HCT116 (cell line): ENCODE data around the gene RPL18. TPM values are rescaled to one million over a fixed set of nuclear protein-coding genes. Genes with fewer than 3 reads are reported as not detected.

Experiments used
- ATAC-seq: fragments of 200-7000 bp; cut with Tn5 transposase; 2 replicates; pipeline ENCODE4 v1.9.1; 2020; ENCODE audit warnings: mild to moderate bottlenecking, moderate library complexity
- BruUV-seq: library from RNA; stranded (reverse); fragments of 400-500 nt; replicated peaks from 2 replicates; lab custom pipeline; 2021; lab: Mats Ljungman, UMichigan
- CTCF ChIA-PET: fragments of 300-600 bp; sonication (Branson Sonifier 250); formaldehyde crosslinking; loops from one replicate; lab custom pipeline; 2021; ENCODE audit warnings: antibody characterized with exemption; lab: Charles Lee
- POLR2A ChIA-PET: fragments of 300-600, 350-600 bp; sonication (Branson Sonifier 250); formaldehyde crosslinking; loops from one replicate; lab custom pipeline; 2021; ENCODE audit warnings: antibody characterized with exemption; lab: Charles Lee
- RAD21 ChIA-PET, 2 experiments: fragments of 300-600 bp; sonication (Branson Sonifier 250); formaldehyde crosslinking; loops; one replicate each; lab custom pipeline; 2023; ENCODE audit warnings: low total read pairs in 2 of 2; ENCODE audit not compliant: uncharacterized antibody in 2 of 2, unreplicated experiment in 2 of 2, low non-redundant PET in 1 of 2; lab: Charles Lee
- DNase-seq: peaks from one replicate; pipeline ENCODE4 v3.0.0-alpha.2; 2010; ENCODE audit warnings: low read depth, low spot score
- H2AFZ ChIP-seq: fragments of 200-600 bp; shearing (Covaris generic), sonication (generic); 2 replicates; pipeline ENCODE4 v1.6.1; 2017; ENCODE audit warnings: low read depth, mixed run types, mixed read lengths, antibody characterized with exemption, low read length; ENCODE audit not compliant: poor library complexity, severe bottlenecking
- H3K27ac ChIP-seq: 2 replicates; pipeline ENCODE4 v1.5.1; 2012; ENCODE audit warnings: low read depth, low read length
- H3K27me3 ChIP-seq: fragments of 200-600 bp; sonication (generic); 2 replicates; pipeline ENCODE4 v1.6.1; 2016; ENCODE audit warnings: mixed run types, low read length, mixed read lengths; ENCODE audit not compliant: insufficient read depth
- H3K36me3 ChIP-seq, 2 experiments: fragments of 200-500 bp in 1 of 2; fragments of 200-600 bp in 1 of 2; sonication (Bioruptor generic) in 1 of 2; sonication (generic) in 1 of 2; 2 replicates each; pipeline versions ENCODE4 v1.5.1 to v1.6.1; 2014 to 2016; ENCODE audit warnings: low read length in 2 of 2, inconsistent platforms in 1 of 2, mixed read lengths in 1 of 2, mixed run types in 1 of 2; ENCODE audit not compliant: insufficient read depth in 2 of 2, control insufficient read depth in 1 of 2
- H3K4me1 ChIP-seq, 2 experiments: fragments of 200-600 bp in 1 of 2; sonication (generic) in 1 of 2; 2 replicates each; pipeline versions ENCODE4 v1.5.1 to v1.6.1; 2012 to 2017; ENCODE audit warnings: low read length in 2 of 2, inconsistent platforms in 1 of 2, mild to moderate bottlenecking in 1 of 2, mixed read lengths in 1 of 2, mixed run types in 1 of 2, moderate library complexity in 1 of 2; ENCODE audit not compliant: insufficient read depth in 2 of 2, control insufficient read depth in 1 of 2
- H3K4me2 ChIP-seq: fragments of 200-600 bp; sonication (generic); 2 replicates; pipeline ENCODE4 v1.6.1; 2017; ENCODE audit warnings: mixed run types, low read length, mixed read lengths
- H3K4me3 ChIP-seq, 2 experiments: fragments of 200-600 bp in 1 of 2; sonication (generic) in 1 of 2; replicated peaks in 1 of 2; 2 replicates each; pipeline ENCODE4 v1.5.1; 2011 to 2016; ENCODE audit warnings: low read length in 2 of 2, control low read depth in 1 of 2, low read depth in 1 of 2, mild to moderate bottlenecking in 1 of 2, mixed read lengths in 1 of 2, mixed run types in 1 of 2
- H3K79me2 ChIP-seq: fragments of 200-600 bp; sonication (generic); 2 replicates; pipeline ENCODE4 v1.6.1; 2017; ENCODE audit warnings: mild to moderate bottlenecking, mixed run types, low read length, moderate library complexity, mixed read lengths; ENCODE audit not compliant: insufficient read depth
- H3K9ac ChIP-seq: fragments of 200-600 bp; sonication (generic); 2 replicates; pipeline ENCODE4 v1.6.1; 2016; ENCODE audit warnings: low read length, mixed read lengths
- H3K9me2 ChIP-seq: fragments of 200-600 bp; sonication (generic), shearing (Covaris generic); 2 replicates; pipeline ENCODE4 v1.6.1; 2017; ENCODE audit warnings: mixed run types, mild to moderate bottlenecking, moderate library complexity; ENCODE audit not compliant: insufficient read depth
- H3K9me3 ChIP-seq, 2 experiments: fragments of 200-500 bp in 1 of 2; fragments of 200-600 bp in 1 of 2; sonication (Bioruptor generic) in 1 of 2; sonication (generic) in 1 of 2; 2 replicates each; pipeline ENCODE4 v1.6.1; 2014 to 2017; ENCODE audit warnings: low read length in 2 of 2, mixed read lengths in 2 of 2, inconsistent platforms in 1 of 2, low read depth in 1 of 2, mild to moderate bottlenecking in 1 of 2, mixed run types in 1 of 2, moderate library complexity in 1 of 2; ENCODE audit not compliant: control insufficient read depth in 1 of 2, insufficient read depth in 1 of 2
- H4K20me1 ChIP-seq: fragments of 200-600 bp; sonication (generic), shearing (Covaris generic); 2 replicates; pipeline ENCODE4 v1.6.1; 2017; ENCODE audit warnings: mixed run types, mild to moderate bottlenecking, moderate library complexity; ENCODE audit not compliant: insufficient read depth
- CBX3 ChIP-seq: IDR thresholded peaks from 2 replicates; pipeline ENCODE4 v1.6.1; 2012; ENCODE audit warnings: low read depth
- CEBPB ChIP-seq: IDR thresholded peaks from 2 replicates; pipeline ENCODE4 v1.6.1; 2012; ENCODE audit warnings: low read depth
- EGR1 ChIP-seq: IDR thresholded peaks from 2 replicates; pipeline ENCODE4 v1.6.1; 2012; ENCODE audit warnings: low read depth
- POLR2A ChIP-seq: IDR thresholded peaks from 2 replicates; pipeline ENCODE4 v1.7.0; 2011; ENCODE audit warnings: borderline replicate concordance; ENCODE audit not compliant: insufficient read depth, insufficient read length; ENCODE audit errors: extremely low read depth
- RAD21 ChIP-seq: IDR thresholded peaks from 2 replicates; pipeline ENCODE4 v1.6.1; 2012; ENCODE audit warnings: low read depth, mild to moderate bottlenecking
- SIN3A ChIP-seq: IDR thresholded peaks from 2 replicates; pipeline ENCODE4 v1.6.1; 2012; ENCODE audit warnings: low read depth
- SP1 ChIP-seq: IDR thresholded peaks from 2 replicates; pipeline ENCODE4 v1.6.1; 2012; ENCODE audit warnings: low read depth
- ZFX ChIP-seq: fragments of 450-650 bp; IDR thresholded peaks from 2 replicates; pipeline ENCODE4 v1.6.1; 2017
- intact Hi-C: fragments of 100-400 bp; cut with micrococcal nuclease; formaldehyde crosslinking; loops from 2 replicates; pipeline ENCODE4 v1.10.0; 2022
- total RNA-seq: library from RNA; stranded (reverse); gene quantifications from one replicate; pipeline ENCODE4 v1.2.1, GENCODE V29; 2021; ENCODE audit not compliant: unreplicated experiment
- TF ChIP-seq, protein P1 (sequence below), 3 experiments: fragments of 200-600 bp in 1 of 3; sonication (generic) in 1 of 3; IDR thresholded peaks in 2 of 3; conservative IDR thresholded peaks in 1 of 3; 2 replicates each; pipeline ENCODE4 v1.5.1; 2012 to 2017; ENCODE audit warnings: low read depth in 2 of 3, low read length in 2 of 3, antibody characterized with exemption in 1 of 3, borderline replicate concordance in 1 of 3, control low read depth in 1 of 3, mild to moderate bottlenecking in 1 of 3, mixed read lengths in 1 of 3, mixed run types in 1 of 3, moderate library complexity in 1 of 3; ENCODE audit not compliant: insufficient read depth in 1 of 3
- TF ChIP-seq, protein P2 (sequence below): IDR thresholded peaks from 2 replicates; pipeline ENCODE4 v1.6.1; 2012; ENCODE audit warnings: low read depth
- TF ChIP-seq, protein P3 (sequence below): IDR thresholded peaks from 2 replicates; pipeline ENCODE4 v1.6.1; 2012

The RPL18 gene
- total RNA-seq, 1 experiment from 2014 or later, result 2,006 TPM

DNA sequence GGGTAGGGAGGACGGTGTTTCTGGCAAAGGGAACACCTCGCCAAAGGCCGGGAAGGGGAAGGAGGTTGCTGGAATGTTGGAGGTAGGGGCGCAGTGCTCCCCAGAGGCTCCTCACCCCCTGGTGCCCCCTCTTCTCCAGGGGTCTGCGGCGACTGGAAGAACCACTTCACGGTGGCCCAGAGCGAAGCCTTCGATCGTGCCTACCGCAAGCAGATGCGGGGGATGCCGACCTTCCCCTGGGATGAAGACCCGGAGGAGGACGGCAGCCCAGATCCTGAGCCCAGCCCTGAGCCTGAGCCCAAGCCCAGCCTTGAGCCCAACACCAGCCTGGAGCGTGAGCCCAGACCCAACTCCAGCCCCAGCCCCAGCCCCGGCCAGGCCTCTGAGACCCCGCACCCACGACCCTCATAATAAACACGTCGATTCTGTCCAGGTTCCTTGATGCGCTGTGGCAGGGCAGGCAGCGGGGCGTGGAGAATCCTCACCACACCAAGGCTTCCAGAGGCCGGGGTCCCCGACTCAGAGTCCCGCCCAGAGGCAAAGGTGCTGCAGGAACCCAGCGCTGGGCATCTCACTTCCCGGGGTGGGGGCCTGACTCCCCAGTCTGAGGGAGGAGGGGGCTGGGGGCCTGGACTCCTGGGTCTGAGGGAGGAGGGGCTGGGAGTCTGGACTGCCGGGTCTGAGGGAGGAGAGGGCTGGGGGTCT is 19.8 kb downstream of the RPL18 start:
- TF ChIP-seq RAD21 (no peak), CEBPB (no peak), POLR2A (no peak), CBX3 (no peak), EGR1 (no peak), ZFX (no peak), SP1 (no peak), SIN3A (no peak)
- TF ChIP-seq, protein P1, sequence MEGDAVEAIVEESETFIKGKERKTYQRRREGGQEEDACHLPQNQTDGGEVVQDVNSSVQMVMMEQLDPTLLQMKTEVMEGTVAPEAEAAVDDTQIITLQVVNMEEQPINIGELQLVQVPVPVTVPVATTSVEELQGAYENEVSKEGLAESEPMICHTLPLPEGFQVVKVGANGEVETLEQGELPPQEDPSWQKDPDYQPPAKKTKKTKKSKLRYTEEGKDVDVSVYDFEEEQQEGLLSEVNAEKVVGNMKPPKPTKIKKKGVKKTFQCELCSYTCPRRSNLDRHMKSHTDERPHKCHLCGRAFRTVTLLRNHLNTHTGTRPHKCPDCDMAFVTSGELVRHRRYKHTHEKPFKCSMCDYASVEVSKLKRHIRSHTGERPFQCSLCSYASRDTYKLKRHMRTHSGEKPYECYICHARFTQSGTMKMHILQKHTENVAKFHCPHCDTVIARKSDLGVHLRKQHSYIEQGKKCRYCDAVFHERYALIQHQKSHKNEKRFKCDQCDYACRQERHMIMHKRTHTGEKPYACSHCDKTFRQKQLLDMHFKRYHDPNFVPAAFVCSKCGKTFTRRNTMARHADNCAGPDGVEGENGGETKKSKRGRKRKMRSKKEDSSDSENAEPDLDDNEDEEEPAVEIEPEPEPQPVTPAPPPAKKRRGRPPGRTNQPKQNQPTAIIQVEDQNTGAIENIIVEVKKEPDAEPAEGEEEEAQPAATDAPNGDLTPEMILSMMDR (IDR thresholded peaks at IDR 0.05 in 2 of 3, conservative IDR thresholded peaks at IDR 0.05 in 1 of 3; ENCODE audit: borderline replicate concordance in 1 of 3, insufficient read depth in 1 of 3, low read depth in 2 of 3, low read length in 2 of 3), result no peak
- TF ChIP-seq, protein P2, sequence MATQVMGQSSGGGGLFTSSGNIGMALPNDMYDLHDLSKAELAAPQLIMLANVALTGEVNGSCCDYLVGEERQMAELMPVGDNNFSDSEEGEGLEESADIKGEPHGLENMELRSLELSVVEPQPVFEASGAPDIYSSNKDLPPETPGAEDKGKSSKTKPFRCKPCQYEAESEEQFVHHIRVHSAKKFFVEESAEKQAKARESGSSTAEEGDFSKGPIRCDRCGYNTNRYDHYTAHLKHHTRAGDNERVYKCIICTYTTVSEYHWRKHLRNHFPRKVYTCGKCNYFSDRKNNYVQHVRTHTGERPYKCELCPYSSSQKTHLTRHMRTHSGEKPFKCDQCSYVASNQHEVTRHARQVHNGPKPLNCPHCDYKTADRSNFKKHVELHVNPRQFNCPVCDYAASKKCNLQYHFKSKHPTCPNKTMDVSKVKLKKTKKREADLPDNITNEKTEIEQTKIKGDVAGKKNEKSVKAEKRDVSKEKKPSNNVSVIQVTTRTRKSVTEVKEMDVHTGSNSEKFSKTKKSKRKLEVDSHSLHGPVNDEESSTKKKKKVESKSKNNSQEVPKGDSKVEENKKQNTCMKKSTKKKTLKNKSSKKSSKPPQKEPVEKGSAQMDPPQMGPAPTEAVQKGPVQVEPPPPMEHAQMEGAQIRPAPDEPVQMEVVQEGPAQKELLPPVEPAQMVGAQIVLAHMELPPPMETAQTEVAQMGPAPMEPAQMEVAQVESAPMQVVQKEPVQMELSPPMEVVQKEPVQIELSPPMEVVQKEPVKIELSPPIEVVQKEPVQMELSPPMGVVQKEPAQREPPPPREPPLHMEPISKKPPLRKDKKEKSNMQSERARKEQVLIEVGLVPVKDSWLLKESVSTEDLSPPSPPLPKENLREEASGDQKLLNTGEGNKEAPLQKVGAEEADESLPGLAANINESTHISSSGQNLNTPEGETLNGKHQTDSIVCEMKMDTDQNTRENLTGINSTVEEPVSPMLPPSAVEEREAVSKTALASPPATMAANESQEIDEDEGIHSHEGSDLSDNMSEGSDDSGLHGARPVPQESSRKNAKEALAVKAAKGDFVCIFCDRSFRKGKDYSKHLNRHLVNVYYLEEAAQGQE, result no peak
- TF ChIP-seq, protein P3, sequence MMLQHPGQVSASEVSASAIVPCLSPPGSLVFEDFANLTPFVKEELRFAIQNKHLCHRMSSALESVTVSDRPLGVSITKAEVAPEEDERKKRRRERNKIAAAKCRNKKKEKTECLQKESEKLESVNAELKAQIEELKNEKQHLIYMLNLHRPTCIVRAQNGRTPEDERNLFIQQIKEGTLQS, result no peak
- H3K9ac ChIP-seq, result no peak overlapping the region
- H3K4me2 ChIP-seq, result no peak overlapping the region
- no TSS peak for BruUV-seq
- RAD21 ChIA-PET, result no interaction called here
- H4K20me1 ChIP-seq, result no peaks in the 10 kb centered on the region
- POLR2A ChIA-PET, result no interaction called here
- no peaks in the 10 kb centered on the region for H3K9me2 ChIP-seq
- no peaks in the 10 kb centered on the region for H3K4me1 ChIP-seq
- no peaks in the 10 kb centered on the region for H3K79me2 ChIP-seq
- intact Hi-C loops, result no loop called here
- CTCF ChIA-PET, result interaction anchor here (1.4 kb wide), 1 partner anchor 10 kb away, joined by 4 read pairs; no protein-coding TSS in a partner anchor
- no peaks in the 10 kb centered on the region for H3K36me3 ChIP-seq
- H3K4me3 ChIP-seq, result no peak overlapping the region
- DNase-seq, result no peak
- H3K9me3 ChIP-seq, result no peaks in the 10 kb centered on the region
- no peak overlapping the region for H3K27ac ChIP-seq
- no peak for ATAC-seq
- H3K27me3 ChIP-seq, result no peaks in the 10 kb centered on the region
- H2AFZ ChIP-seq, result no peak overlapping the region
